Thyroid gland (tissue), 4 donors: Measurements from ENCODE around the gene FALEC.

Experiments
- CTCF ChIP-seq, 6 experiments: fragments of 200-600 bp in 3 of 6; fragments of 450-650 bp in 3 of 6; sonication (generic) in 3 of 6; IDR thresholded peaks; one replicate each; pipeline ENCODE4 v1.5.1; 2016 to 2019; ENCODE audit warnings: antibody characterized with exemption in 6 of 6, mild to moderate bottlenecking in 2 of 6, inconsistent platforms in 1 of 6, moderate library complexity in 1 of 6
- POLR2A ChIP-seq, 2 donors: fragments of 450-650 bp; IDR thresholded peaks; one replicate each; pipeline ENCODE4 v1.6.1; 2017; ENCODE audit warnings: antibody characterized with exemption in 2 of 2, mild to moderate bottlenecking in 2 of 2, moderate library complexity in 1 of 2

GRCh38 chr1:150514913-150515327 lies 632 bp upstream of the FALEC start:
- TF ChIP-seq POLR2A (IDR thresholded peaks at IDR 0.05) (no peak), CTCF (IDR thresholded peaks at IDR 0.05) (peak in 1 of 6 experiments; percentile 28)
